Esophagus muscularis mucosa (tissue), 4 donors: Measurements from ENCODE around the gene HSPA4.

Experiments
- EP300 ChIP-seq: sonication (generic); formaldehyde crosslinking; IDR thresholded peaks from one replicate; pipeline ENCODE4 v1.6.1; 2017; ENCODE audit warnings: antibody characterized with exemption
- POLR2A ChIP-seq: fragments of 450-650 bp; IDR thresholded peaks from one replicate; pipeline ENCODE4 v1.6.1; 2017; ENCODE audit warnings: antibody characterized with exemption, moderate library complexity, mild to moderate bottlenecking, low read depth
- POLR2AphosphoS5 ChIP-seq, 2 donors: sonication (generic); formaldehyde crosslinking; IDR thresholded peaks; one replicate each; pipeline ENCODE4 v1.6.1; 2017; ENCODE audit warnings: antibody characterized with exemption in 2 of 2
- TF ChIP-seq, protein P1 (sequence below), 3 experiments: fragments of 200-600 bp in 2 of 3; fragments of 450-650 bp in 1 of 3; sonication (generic) in 2 of 3; IDR thresholded peaks; one replicate each; pipeline ENCODE4 v1.5.1; 2017 to 2019; ENCODE audit warnings: antibody characterized with exemption in 3 of 3, mild to moderate bottlenecking in 2 of 3, moderate library complexity in 1 of 3

- TF ChIP-seq, protein P1, sequence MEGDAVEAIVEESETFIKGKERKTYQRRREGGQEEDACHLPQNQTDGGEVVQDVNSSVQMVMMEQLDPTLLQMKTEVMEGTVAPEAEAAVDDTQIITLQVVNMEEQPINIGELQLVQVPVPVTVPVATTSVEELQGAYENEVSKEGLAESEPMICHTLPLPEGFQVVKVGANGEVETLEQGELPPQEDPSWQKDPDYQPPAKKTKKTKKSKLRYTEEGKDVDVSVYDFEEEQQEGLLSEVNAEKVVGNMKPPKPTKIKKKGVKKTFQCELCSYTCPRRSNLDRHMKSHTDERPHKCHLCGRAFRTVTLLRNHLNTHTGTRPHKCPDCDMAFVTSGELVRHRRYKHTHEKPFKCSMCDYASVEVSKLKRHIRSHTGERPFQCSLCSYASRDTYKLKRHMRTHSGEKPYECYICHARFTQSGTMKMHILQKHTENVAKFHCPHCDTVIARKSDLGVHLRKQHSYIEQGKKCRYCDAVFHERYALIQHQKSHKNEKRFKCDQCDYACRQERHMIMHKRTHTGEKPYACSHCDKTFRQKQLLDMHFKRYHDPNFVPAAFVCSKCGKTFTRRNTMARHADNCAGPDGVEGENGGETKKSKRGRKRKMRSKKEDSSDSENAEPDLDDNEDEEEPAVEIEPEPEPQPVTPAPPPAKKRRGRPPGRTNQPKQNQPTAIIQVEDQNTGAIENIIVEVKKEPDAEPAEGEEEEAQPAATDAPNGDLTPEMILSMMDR (IDR thresholded peaks at IDR 0.05) = no peak
- TF ChIP-seq POLR2A = no peak
- no peak for TF ChIP-seq POLR2AphosphoS5 (IDR thresholded peaks at IDR 0.05)
- no peak for TF ChIP-seq EP300
These were observed 12.2 kb downstream of the HSPA4 start for GRCh38 chr5:133063965-133064364.
